Neural crest cell (in vitro differentiated cells): ENCODE data around the gene FNBP1L. TPM values are rescaled to one million over a fixed set of nuclear protein-coding genes. Genes with fewer than 3 reads are reported as not detected.

Experiments
- DNase-seq: peaks from one replicate; pipeline ENCODE4 v3.0.0; 2021; ENCODE audit warnings: low read depth, mixed read lengths, low spot score
- H3K27ac Mint-ChIP-seq: one replicate; pipeline ENCODE4 v1.8.0; 2021; ENCODE audit warnings: mild to moderate bottlenecking, mixed read lengths; ENCODE audit not compliant: unreplicated experiment
- H3K27me3 Mint-ChIP-seq: 2 replicates; pipeline ENCODE4 v1.8.0; 2021; ENCODE audit warnings: low read depth, mild to moderate bottlenecking, mixed read lengths
- H3K36me3 Mint-ChIP-seq: 2 replicates; pipeline ENCODE4 v1.8.0; 2021; ENCODE audit warnings: low read depth, mild to moderate bottlenecking, mixed read lengths
- H3K4me1 Mint-ChIP-seq: 2 replicates; pipeline ENCODE4 v1.8.0; 2021; ENCODE audit warnings: mixed read lengths
- H3K4me3 Mint-ChIP-seq: one replicate; pipeline ENCODE4 v1.8.0; 2021; ENCODE audit warnings: mild to moderate bottlenecking, mixed read lengths
- H3K9me3 Mint-ChIP-seq: 2 replicates; pipeline ENCODE4 v1.8.0; 2021; ENCODE audit warnings: mixed read lengths
- total RNA-seq: library from RNA; stranded (reverse); gene quantifications from 2 replicates; pipeline ENCODE4 v1.2.1, GENCODE V29; 2021
- TF ChIP-seq, protein P1 (sequence below): fragments of 200-600 bp; sonication (generic); conservative IDR thresholded peaks from 2 replicates; pipeline ENCODE4 v1.5.0; 2021; ENCODE audit warnings: antibody characterized with exemption, mild to moderate bottlenecking

FNBP1L gene
- total RNA-seq, 1 donor from 2014 or later, result 60.9 TPM

DNA sequence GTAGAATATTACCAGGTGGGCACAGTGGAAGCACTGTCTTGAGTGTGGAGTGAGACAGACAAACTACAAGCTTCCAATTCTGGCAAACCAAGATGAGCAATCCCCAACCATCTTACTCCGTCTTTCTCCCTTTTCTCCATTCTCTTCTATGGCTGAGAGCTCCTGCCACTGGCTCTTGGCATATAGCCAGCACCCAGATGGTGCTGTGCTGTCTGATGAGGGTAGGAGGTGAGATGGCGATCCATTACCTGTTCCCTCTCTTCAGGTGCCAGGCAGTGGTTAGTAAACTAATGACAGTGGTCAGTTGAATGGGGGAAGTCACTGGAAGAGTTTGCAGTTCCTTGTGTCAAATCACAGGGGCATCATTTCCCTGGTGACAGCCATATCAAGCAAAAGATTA is 108.4 kb downstream of the FNBP1L start:
- peaks cover 8% of the 10 kb centered on the region for H3K9me3 Mint-ChIP-seq
- H3K27me3 Mint-ChIP-seq, result no peaks in the 10 kb centered on the region

DNA sequence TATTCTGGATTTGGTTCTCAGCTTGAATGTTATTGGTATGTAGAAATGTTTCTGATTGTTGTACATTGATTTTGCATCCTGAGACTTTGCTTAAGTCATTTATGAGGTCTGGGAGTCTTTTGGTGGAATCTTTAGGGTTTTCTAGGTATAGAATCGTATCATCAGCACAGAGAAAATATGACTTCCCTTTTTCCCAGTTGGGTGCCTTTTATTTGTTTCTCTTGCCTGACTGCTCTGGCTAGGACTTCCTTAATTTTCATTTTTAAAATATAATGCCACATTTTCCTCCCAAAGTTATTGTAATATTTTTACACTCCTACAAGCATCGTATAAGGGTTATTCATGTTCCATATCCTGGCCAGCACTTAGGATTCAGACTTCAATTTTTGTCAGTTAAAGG is 111.1 kb downstream of the FNBP1L start:
- Mint-ChIP-seq H3K27me3 (no peaks in the 10 kb centered on the region), H3K4me3 (no peak overlapping the region), H3K9me3 (peaks cover 8% of the 10 kb centered on the region), H3K4me1 (peaks cover 13% of the 10 kb centered on the region), H3K27ac (no peak overlapping the region), H3K36me3 (peaks cover 46% of the 10 kb centered on the region)
- TF ChIP-seq, protein P1, sequence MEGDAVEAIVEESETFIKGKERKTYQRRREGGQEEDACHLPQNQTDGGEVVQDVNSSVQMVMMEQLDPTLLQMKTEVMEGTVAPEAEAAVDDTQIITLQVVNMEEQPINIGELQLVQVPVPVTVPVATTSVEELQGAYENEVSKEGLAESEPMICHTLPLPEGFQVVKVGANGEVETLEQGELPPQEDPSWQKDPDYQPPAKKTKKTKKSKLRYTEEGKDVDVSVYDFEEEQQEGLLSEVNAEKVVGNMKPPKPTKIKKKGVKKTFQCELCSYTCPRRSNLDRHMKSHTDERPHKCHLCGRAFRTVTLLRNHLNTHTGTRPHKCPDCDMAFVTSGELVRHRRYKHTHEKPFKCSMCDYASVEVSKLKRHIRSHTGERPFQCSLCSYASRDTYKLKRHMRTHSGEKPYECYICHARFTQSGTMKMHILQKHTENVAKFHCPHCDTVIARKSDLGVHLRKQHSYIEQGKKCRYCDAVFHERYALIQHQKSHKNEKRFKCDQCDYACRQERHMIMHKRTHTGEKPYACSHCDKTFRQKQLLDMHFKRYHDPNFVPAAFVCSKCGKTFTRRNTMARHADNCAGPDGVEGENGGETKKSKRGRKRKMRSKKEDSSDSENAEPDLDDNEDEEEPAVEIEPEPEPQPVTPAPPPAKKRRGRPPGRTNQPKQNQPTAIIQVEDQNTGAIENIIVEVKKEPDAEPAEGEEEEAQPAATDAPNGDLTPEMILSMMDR, result no peak
- DNase-seq, result no peak

More for the DNA sequence above, 108.4 kb downstream of the FNBP1L start:
- Mint-ChIP-seq H3K4me3 (no peak overlapping the region), H3K27ac (no peak overlapping the region), H3K4me1 (peaks cover 39% of the 10 kb centered on the region), H3K36me3 (peaks cover 34% of the 10 kb centered on the region)
- TF ChIP-seq, protein P1, result no peak
- no peak for DNase-seq

DNA sequence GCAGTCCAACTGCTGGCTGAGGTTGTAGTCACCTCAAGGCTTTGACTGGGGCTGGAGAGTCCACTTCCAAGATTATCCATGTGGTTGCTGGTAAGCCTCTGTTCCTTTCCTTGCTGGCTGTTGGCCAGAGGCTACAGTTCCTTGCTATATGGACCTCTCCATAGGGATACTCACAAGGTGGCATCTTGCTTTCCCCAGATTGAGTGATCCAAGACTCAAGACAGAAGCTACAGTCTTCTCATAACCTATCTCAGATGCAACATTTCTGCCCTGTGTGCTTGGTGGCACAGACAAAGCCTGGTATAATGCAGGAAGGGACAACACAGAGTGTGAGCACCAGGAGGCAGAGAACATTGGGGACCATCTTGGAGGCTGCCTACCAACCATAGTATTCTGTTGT is 111.8 kb downstream of the FNBP1L start:
- Mint-ChIP-seq H3K4me1 (peaks cover 7% of the 10 kb centered on the region), H3K27me3 (no peaks in the 10 kb centered on the region), H3K36me3 (peaks cover 48% of the 10 kb centered on the region), H3K9me3 (peaks cover 8% of the 10 kb centered on the region), H3K4me3 (no peak overlapping the region), H3K27ac (no peak overlapping the region)
- TF ChIP-seq, protein P1, result no peak
- no peak for DNase-seq

DNA sequence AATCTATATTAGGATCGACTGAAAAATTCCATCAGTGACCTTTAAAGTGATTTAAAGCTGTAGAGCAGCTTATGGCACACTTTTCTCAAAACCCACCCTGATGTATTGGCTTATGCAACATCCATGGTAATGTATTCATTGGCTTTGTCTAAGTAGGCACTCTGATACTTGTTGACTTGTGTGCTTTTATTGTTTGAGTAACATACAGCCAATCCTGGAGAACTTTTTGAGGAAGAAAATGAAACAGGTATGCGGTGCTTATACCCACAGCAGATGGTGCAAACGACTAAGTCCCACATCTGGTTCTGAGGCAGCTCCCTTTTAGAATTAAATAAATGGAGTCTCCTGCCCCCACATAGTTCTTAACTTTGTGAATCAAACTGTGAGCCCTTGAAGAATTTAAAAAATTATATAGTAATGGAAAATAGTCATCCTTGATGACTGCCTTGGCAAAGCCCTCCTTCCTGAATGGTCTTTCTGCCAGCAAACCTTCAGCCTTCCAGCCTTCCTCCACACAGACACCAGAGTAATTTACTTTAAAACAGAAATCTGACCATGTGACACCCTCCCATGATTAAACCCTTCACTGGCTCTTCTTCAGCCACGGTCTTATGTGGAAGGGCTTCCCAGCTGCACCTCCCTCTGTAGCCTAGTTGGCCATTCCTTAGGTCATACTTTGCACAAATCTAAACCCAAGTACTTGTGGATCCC is 117.7 kb downstream of the FNBP1L start:
- TF ChIP-seq, protein P1, result no peak
- Mint-ChIP-seq H3K4me1 (no peaks in the 10 kb centered on the region), H3K27ac (no peak overlapping the region), H3K27me3 (no peaks in the 10 kb centered on the region), H3K4me3 (no peak overlapping the region), H3K9me3 (no peaks in the 10 kb centered on the region), H3K36me3 (peaks cover 46% of the 10 kb centered on the region)
- DNase-seq, result no peak

DNA sequence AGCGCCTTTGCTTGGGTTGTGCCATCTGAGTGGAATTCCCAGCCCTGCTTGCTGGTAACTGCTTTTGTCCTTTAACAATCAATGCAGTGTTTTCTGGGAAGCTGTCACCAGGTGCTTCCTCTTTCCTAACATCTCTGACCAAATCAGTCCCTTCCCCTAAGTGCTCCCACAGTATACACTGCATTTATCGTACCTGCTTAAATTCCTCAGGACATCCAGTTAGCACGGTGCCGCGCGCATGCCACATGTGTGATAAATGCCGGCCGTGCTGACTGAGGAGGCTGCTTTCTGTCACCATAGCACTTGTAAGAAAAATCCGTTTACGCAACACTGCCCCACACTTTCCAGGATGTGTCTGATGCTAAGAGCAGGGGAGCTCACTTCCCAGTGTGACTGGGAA is 118.3 kb downstream of the FNBP1L start:
- no peak for DNase-seq
- Mint-ChIP-seq H3K27me3 (no peaks in the 10 kb centered on the region), H3K4me3 (no peak overlapping the region), H3K27ac (no peak overlapping the region), H3K36me3 (peaks cover 46% of the 10 kb centered on the region), H3K4me1 (no peaks in the 10 kb centered on the region), H3K9me3 (no peaks in the 10 kb centered on the region)
- TF ChIP-seq, protein P1, result no peak
